Caco-2 (cell line): ENCODE results near the gene METTL16. TPM values are rescaled to one million over a fixed set of nuclear protein-coding genes. Genes with fewer than 3 reads are reported as not detected.

ENCODE experiments used
- Bru-seq: library from RNA; stranded (reverse); fragments of 400-500 nt; gene quantifications from one replicate; lab custom pipeline; 2021; lab: Mats Ljungman, UMichigan
- BruChase-seq, 2 experiments: library from RNA; stranded (reverse); fragments of 400-500 nt; gene quantifications; one replicate each; lab custom pipeline; 2021; lab: Mats Ljungman, UMichigan
- BruUV-seq: library from RNA; stranded (reverse); fragments of 400-500 nt; replicated peaks from 2 replicates; lab custom pipeline; 2021; lab: Mats Ljungman, UMichigan
- CTCF ChIA-PET: fragments of 300-600 bp; sonication (Branson Sonifier 250); formaldehyde crosslinking; loops from one replicate; lab custom pipeline; 2022; ENCODE audit warnings: antibody characterized with exemption; lab: Charles Lee
- POLR2A ChIA-PET: fragments of 300-600 bp; sonication (Branson Sonifier 250); formaldehyde crosslinking; loops from one replicate; lab custom pipeline; 2022; ENCODE audit warnings: antibody characterized with exemption; lab: Charles Lee
- DNase-seq, 2 experiments: peaks; one replicate each; pipeline versions ENCODE4 v3.0.0 to v3.0.0-alpha.2; 2020 to 2022
- H3K27me3 ChIP-seq: replicated peaks from 2 replicates; pipeline ENCODE4 v1.6.0; 2011; ENCODE audit warnings: low read length; ENCODE audit not compliant: control insufficient read depth, insufficient read depth
- H3K36me3 ChIP-seq: 2 replicates; pipeline ENCODE4 v1.5.1; 2011; ENCODE audit warnings: low read length; ENCODE audit not compliant: control insufficient read depth, insufficient read depth
- H3K4me1 ChIP-seq: fragments of 250-450 bp; sonication (Bioruptor Pico); 2 replicates; pipeline ENCODE4 v1.5.1; 2020; ENCODE audit warnings: mild to moderate bottlenecking
- H3K4me3 ChIP-seq: 2 replicates; pipeline ENCODE4 v1.5.1; 2011; ENCODE audit warnings: low read depth, mild to moderate bottlenecking, control low read depth, low read length
- H3K9me3 ChIP-seq: fragments of 250-450 bp; sonication (Bioruptor Pico); 2 replicates; pipeline ENCODE4 v1.5.1; 2020; ENCODE audit warnings: mild to moderate bottlenecking, moderate library complexity
- H3K27ac Mint-ChIP-seq: one replicate; pipeline ENCODE4 v1.8.0; 2022; ENCODE audit warnings: mixed read lengths; ENCODE audit not compliant: unreplicated experiment
- H3K27me3 Mint-ChIP-seq: one replicate; pipeline ENCODE4 v1.8.0; 2022; ENCODE audit warnings: mixed read lengths; ENCODE audit not compliant: insufficient read depth, unreplicated experiment
- H3K36me3 Mint-ChIP-seq: one replicate; pipeline ENCODE4 v1.8.0; 2022; ENCODE audit warnings: mild to moderate bottlenecking, mixed read lengths; ENCODE audit not compliant: insufficient read depth, unreplicated experiment
- H3K4me1 Mint-ChIP-seq: one replicate; pipeline ENCODE4 v1.8.0; 2022; ENCODE audit warnings: low read depth, mixed read lengths; ENCODE audit not compliant: unreplicated experiment
- H3K4me3 Mint-ChIP-seq: one replicate; pipeline ENCODE4 v1.8.0; 2022; ENCODE audit warnings: mild to moderate bottlenecking, moderate library complexity, mixed read lengths; ENCODE audit not compliant: unreplicated experiment
- H3K9me3 Mint-ChIP-seq: one replicate; pipeline ENCODE4 v1.8.0; 2022; ENCODE audit warnings: mixed read lengths; ENCODE audit not compliant: unreplicated experiment
- intact Hi-C: fragments of 100-400 bp; cut with micrococcal nuclease; formaldehyde crosslinking; loops from one replicate; pipeline ENCODE4 v1.10.0; 2022; ENCODE audit not compliant: unreplicated experiment
- long read RNA-seq: library from polyadenylated mRNA; stranded (forward); transcript quantifications from one replicate; pipeline ENCODE4 v2.0.0, GENCODE V29; 2022
- total RNA-seq: library from RNA; stranded (reverse); gene quantifications from 2 replicates; pipeline ENCODE4 v1.2.3, GENCODE V29; 2022
- TF ChIP-seq, protein P1 (sequence below), 2 experiments: fragments of 200-600 bp in 1 of 2; IDR thresholded peaks; 1 replicate in 1 of 2; 2 replicates in 1 of 2; pipeline versions ENCODE4 v1.5.1 to v1.8.0; 2011 to 2022; ENCODE audit warnings: antibody characterized with exemption in 1 of 2, control low read depth in 1 of 2, inconsistent platforms in 1 of 2, low read depth in 1 of 2, low read length in 1 of 2, mild to moderate bottlenecking in 1 of 2, moderate library complexity in 1 of 2; ENCODE audit not compliant: insufficient read depth in 1 of 2, severe bottlenecking in 1 of 2, unreplicated experiment in 1 of 2

Gene METTL16, protein sequence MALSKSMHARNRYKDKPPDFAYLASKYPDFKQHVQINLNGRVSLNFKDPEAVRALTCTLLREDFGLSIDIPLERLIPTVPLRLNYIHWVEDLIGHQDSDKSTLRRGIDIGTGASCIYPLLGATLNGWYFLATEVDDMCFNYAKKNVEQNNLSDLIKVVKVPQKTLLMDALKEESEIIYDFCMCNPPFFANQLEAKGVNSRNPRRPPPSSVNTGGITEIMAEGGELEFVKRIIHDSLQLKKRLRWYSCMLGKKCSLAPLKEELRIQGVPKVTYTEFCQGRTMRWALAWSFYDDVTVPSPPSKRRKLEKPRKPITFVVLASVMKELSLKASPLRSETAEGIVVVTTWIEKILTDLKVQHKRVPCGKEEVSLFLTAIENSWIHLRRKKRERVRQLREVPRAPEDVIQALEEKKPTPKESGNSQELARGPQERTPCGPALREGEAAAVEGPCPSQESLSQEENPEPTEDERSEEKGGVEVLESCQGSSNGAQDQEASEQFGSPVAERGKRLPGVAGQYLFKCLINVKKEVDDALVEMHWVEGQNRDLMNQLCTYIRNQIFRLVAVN
- total RNA-seq (50.4 and 58.4 TPM in 2 replicates), Bru-seq, nascent RNA (percentile 83 among the genes with signal in this experiment), BruChase-seq, experiment 1, labeled RNA remaining after a 2-hour chase (percentile 81 among the genes with signal in this experiment), BruChase-seq, experiment 2, labeled RNA remaining after a 6-hour chase (percentile 79 among the genes with signal in this experiment)
- long read RNA-seq, full-length matches to known transcripts, result 3 of 15 reads
- long read RNA-seq, partial matches to known transcripts, result 0 of 15 reads
- long read RNA-seq, other reads (novel, unspliced or antisense), result 12 of 15 reads

- Histone ChIP-seq H3K4me3 (peak within 1 kb of the TSS; percentile 53), H3K36me3 (no peaks in the 10 kb centered on the region), H3K9me3 (no peaks in the 10 kb centered on the region), H3K4me1 (peaks cover 7% of the 10 kb centered on the region), H3K27me3 (no peaks in the 10 kb centered on the region)
- intact Hi-C loops, result loop anchor here (1.0 to 5.0 kb wide), 2 partner anchors 81 to 164 kb away; partner anchors contain the start of gene PAFAH1B1
- TF ChIP-seq, protein P1, sequence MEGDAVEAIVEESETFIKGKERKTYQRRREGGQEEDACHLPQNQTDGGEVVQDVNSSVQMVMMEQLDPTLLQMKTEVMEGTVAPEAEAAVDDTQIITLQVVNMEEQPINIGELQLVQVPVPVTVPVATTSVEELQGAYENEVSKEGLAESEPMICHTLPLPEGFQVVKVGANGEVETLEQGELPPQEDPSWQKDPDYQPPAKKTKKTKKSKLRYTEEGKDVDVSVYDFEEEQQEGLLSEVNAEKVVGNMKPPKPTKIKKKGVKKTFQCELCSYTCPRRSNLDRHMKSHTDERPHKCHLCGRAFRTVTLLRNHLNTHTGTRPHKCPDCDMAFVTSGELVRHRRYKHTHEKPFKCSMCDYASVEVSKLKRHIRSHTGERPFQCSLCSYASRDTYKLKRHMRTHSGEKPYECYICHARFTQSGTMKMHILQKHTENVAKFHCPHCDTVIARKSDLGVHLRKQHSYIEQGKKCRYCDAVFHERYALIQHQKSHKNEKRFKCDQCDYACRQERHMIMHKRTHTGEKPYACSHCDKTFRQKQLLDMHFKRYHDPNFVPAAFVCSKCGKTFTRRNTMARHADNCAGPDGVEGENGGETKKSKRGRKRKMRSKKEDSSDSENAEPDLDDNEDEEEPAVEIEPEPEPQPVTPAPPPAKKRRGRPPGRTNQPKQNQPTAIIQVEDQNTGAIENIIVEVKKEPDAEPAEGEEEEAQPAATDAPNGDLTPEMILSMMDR (IDR thresholded peaks at IDR 0.05; ENCODE audit: insufficient read depth in 1 of 2, low read depth in 1 of 2, low read length in 1 of 2, severe bottlenecking in 1 of 2, unreplicated experiment in 1 of 2), result no peak
- BruUV-seq, result no TSS peak
- Mint-ChIP-seq H3K4me1 (peaks cover 12% of the 10 kb centered on the region), H3K27me3 (no peaks in the 10 kb centered on the region), H3K36me3 (peaks cover 12% of the 10 kb centered on the region), H3K9me3 (no peaks in the 10 kb centered on the region), H3K4me3 (no peak within 1 kb of the TSS), H3K27ac (no peak within 1 kb of the TSS)
- ChIA-PET CTCF (interaction anchor here (1.3 kb wide), 1 partner anchor 82 kb away, joined by 3 read pairs; the partner anchor contains the start of gene PAFAH1B1), POLR2A (interaction anchor here (0.6 to 1.4 kb wide), 9 partner anchors 8 to 194 kb away, joined by 3 to 12 read pairs (median 3); partner anchors contain the start of gene PAFAH1B1)
- DNase-seq, result peak; percentile 98 to 99
These were observed at the start of gene METTL16 for GRCh38 chr17:2511462-2512369. Gene METTL16 (minus strand): TSS chr17:2511888. CDS start chr17:2502331, 9,557 bp downstream.

DNA sequence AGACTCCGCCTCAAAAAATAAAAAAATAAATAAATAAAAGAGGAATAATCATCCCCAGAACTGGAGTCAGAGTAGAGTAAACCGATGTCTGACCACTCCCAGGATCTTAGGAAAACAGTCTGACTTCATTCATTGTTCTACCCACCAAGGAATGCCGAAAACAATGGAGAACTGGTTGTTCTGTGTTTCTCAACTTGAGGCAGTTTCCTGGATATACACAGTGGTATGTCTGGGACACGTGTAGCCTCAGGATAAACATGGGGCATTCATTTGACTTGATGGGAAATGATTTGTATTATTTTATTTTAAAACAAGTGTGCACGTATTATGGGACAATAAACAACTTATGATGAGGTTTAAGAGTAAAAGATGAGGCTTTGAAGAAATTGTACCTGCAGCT, 49.0 kb upstream of the METTL16 start:
- Mint-ChIP-seq H3K9me3 (peaks cover 13% of the 10 kb centered on the region), H3K27me3 (no peaks in the 10 kb centered on the region), H3K4me1 (no peaks in the 10 kb centered on the region), H3K4me3 (no peak overlapping the region), H3K27ac (no peak overlapping the region), H3K36me3 (peaks cover 5% of the 10 kb centered on the region)
- Histone ChIP-seq H3K36me3 (no peaks in the 10 kb centered on the region), H3K9me3 (peaks cover 11% of the 10 kb centered on the region), H3K27me3 (no peaks in the 10 kb centered on the region), H3K4me3 (no peak overlapping the region), H3K4me1 (peaks cover 12% of the 10 kb centered on the region)
- TF ChIP-seq, protein P1 (IDR thresholded peaks at IDR 0.05; ENCODE audit: insufficient read depth in 1 of 2, low read depth in 1 of 2, low read length in 1 of 2, severe bottlenecking in 1 of 2, unreplicated experiment in 1 of 2), result no peak
- intact Hi-C loops, result no loop called here
- BruUV-seq, result no TSS peak
- ChIA-PET CTCF (no interaction called here), POLR2A (no interaction called here)
- no peak for DNase-seq
